HCT116 (cell line): ENCODE data around the gene KCNB1.

Source experiments
- CEBPB ChIP-seq: IDR thresholded peaks from 2 replicates; pipeline ENCODE4 v1.6.1; 2012; ENCODE audit warnings: low read depth
- CTCF ChIP-seq, 3 experiments: fragments of 200-600 bp in 1 of 3; sonication (generic) in 1 of 3; IDR thresholded peaks in 2 of 3; conservative IDR thresholded peaks in 1 of 3; 2 replicates each; pipeline ENCODE4 v1.5.1; 2012 to 2017; ENCODE audit warnings: low read depth in 2 of 3, low read length in 2 of 3, antibody characterized with exemption in 1 of 3, borderline replicate concordance in 1 of 3, control low read depth in 1 of 3, mild to moderate bottlenecking in 1 of 3, mixed read lengths in 1 of 3, mixed run types in 1 of 3, moderate library complexity in 1 of 3; ENCODE audit not compliant: insufficient read depth in 1 of 3
- JUND ChIP-seq: IDR thresholded peaks from 2 replicates; pipeline ENCODE4 v1.6.1; 2012
- POLR2AphosphoS5 ChIP-seq: IDR thresholded peaks from 2 replicates; pipeline ENCODE4 v1.6.1; 2011; ENCODE audit warnings: mild to moderate bottlenecking, low read depth, low read length, moderate library complexity
- RAD21 ChIP-seq: IDR thresholded peaks from 2 replicates; pipeline ENCODE4 v1.6.1; 2012; ENCODE audit warnings: low read depth, mild to moderate bottlenecking
- SIN3A ChIP-seq: IDR thresholded peaks from 2 replicates; pipeline ENCODE4 v1.6.1; 2012; ENCODE audit warnings: low read depth

- TF ChIP-seq CTCF (IDR thresholded peaks at IDR 0.05 in 2 of 3, conservative IDR thresholded peaks at IDR 0.05 in 1 of 3; ENCODE audit: borderline replicate concordance in 1 of 3, insufficient read depth in 1 of 3, low read depth in 2 of 3, low read length in 2 of 3) (no peak), SIN3A (no peak), POLR2AphosphoS5 (no peak), RAD21 (no peak), CEBPB (no peak), JUND (no peak)
These were observed 7.0 kb downstream of the KCNB1 start for GRCh38 chr20:49475292-49476015.
